ENCODE measurements around the gene HECTD2.
A peak's percentile ranks its signal among the peaks of the same experiment; 100 is the strongest.
"Not testable (repeated sequence)": the region's sequence is repeated elsewhere in the genome, so short reads cannot be mapped to it uniquely, and the experiment has no call there.

HECTD2 gene
- 11.1 to 43.7 (median 18.0) reads per million in 17 experiments for total RNA-seq

- DNase-seq: peak; percentile 82 to 95 (median 90)
Observed at GRCh38 chr10:91409869-91410637, at the start of gene HECTD2. HECTD2 (plus strand) TSS chr10:91410344; CDS start chr10:91410439, 95 bp downstream.

GRCh38 chr10:91360461-91360860, 49.7 kb upstream of the HECTD2 start:
- DNase-seq: no peak

GRCh38 chr10:91365519-91365918, 44.6 kb upstream of the HECTD2 start:
- not testable (repeated sequence) for DNase-seq

GRCh38 chr10:91366704-91367103, 43.4 kb upstream of the HECTD2 start:
- DNase-seq: no peak

GRCh38 chr10:91367127-91367531, 43.0 kb upstream of the HECTD2 start:
- no peak for DNase-seq

GRCh38 chr10:91367558-91367957, 42.6 kb upstream of the HECTD2 start:
- DNase-seq: no peak

GRCh38 chr10:91369978-91370589, 40.1 kb upstream of the HECTD2 start:
- peak in 2 of 4 experiments; percentile 9 to 19 for DNase-seq

- DNase-seq: no peak
Observed at GRCh38 chr10:91374052-91374451, 36.1 kb upstream of the HECTD2 start.

GRCh38 chr10:91378061-91378460, 32.1 kb upstream of the HECTD2 start:
- no peak for DNase-seq

- no peak for DNase-seq
Observed at GRCh38 chr10:91380873-91381256, 29.3 kb upstream of the HECTD2 start.

GRCh38 chr10:91381257-91381891, 28.8 kb upstream of the HECTD2 start:
- DNase-seq: peak in 3 of 4 experiments; percentile 7 to 22 (median 7)

GRCh38 chr10:91385306-91386085, 24.6 kb upstream of the HECTD2 start:
- no peak for DNase-seq

- peak; percentile 51 to 92 (median 65) for DNase-seq
Observed at GRCh38 chr10:91389636-91390512, 20.3 kb upstream of the HECTD2 start.

GRCh38 chr10:91390513-91390825, 19.7 kb upstream of the HECTD2 start:
- not testable (repeated sequence) for DNase-seq

- no peak for DNase-seq
Observed at GRCh38 chr10:91391920-91392319, 18.2 kb upstream of the HECTD2 start.

- no peak for DNase-seq
Observed at GRCh38 chr10:91406322-91406721, 3.8 kb upstream of the HECTD2 start.

- peak; percentile 64 to 77 (median 74) for DNase-seq
Observed at GRCh38 chr10:91409069-91409868, 875 bp upstream of the HECTD2 start.

GRCh38 chr10:91410638-91411371, 661 bp downstream of the HECTD2 start:
- DNase-seq: peak; percentile 10 to 34 (median 22)

GRCh38 chr10:91411621-91412020, 1.5 kb downstream of the HECTD2 start:
- no peak for DNase-seq

All from suppressor macrophage (primary cell).